WI38 (cell line): ENCODE data around the gene MAN1A1.
A peak's percentile ranks its signal among the peaks of the same experiment; 100 is the strongest.

Experiments
- H3K4me3 ChIP-seq: 2 replicates; pipeline ENCODE4 v1.5.1; 2011; ENCODE audit warnings: low read depth, mild to moderate bottlenecking, control low read depth, low read length
- TF ChIP-seq, protein P1 (sequence below): IDR thresholded peaks from 2 replicates; pipeline ENCODE4 v1.5.1; 2012; ENCODE audit warnings: low read depth, mild to moderate bottlenecking, control low read depth, low read length

The MAN1A1 gene

DNA sequence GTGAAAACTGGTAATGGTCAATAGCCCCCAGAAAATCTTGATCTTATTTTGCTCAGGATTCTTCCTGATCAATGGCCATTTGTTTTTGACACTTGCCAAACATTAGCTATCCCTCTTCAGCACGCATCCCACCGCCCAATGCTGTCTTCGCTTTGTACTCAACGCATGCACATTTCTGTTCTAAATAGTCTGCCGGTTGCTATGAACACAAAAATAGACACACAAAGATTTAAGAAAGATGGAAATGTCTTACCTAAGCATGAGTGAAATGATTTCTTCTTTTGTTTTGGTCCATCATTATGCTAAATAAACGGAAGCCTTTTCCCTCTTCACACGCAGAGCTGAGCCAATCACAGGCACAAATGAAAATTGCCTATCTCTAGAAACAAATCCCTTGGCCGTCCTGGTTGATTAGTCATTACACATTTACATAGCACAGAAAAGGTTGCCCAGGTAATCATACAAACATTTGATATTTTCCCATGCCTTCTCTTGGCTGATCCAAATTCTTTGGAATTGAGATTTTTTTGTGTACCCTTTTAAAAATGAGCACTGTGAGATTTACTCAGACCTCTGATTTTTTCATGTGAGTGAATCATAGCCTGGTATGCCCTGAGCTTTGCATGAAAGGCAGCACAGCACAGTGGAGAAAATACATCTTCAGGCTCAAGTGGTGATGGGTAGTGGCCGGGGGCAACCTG is 200.6 kb downstream of the MAN1A1 start:
- H3K4me3 ChIP-seq = no peak overlapping the region
- TF ChIP-seq, protein P1, sequence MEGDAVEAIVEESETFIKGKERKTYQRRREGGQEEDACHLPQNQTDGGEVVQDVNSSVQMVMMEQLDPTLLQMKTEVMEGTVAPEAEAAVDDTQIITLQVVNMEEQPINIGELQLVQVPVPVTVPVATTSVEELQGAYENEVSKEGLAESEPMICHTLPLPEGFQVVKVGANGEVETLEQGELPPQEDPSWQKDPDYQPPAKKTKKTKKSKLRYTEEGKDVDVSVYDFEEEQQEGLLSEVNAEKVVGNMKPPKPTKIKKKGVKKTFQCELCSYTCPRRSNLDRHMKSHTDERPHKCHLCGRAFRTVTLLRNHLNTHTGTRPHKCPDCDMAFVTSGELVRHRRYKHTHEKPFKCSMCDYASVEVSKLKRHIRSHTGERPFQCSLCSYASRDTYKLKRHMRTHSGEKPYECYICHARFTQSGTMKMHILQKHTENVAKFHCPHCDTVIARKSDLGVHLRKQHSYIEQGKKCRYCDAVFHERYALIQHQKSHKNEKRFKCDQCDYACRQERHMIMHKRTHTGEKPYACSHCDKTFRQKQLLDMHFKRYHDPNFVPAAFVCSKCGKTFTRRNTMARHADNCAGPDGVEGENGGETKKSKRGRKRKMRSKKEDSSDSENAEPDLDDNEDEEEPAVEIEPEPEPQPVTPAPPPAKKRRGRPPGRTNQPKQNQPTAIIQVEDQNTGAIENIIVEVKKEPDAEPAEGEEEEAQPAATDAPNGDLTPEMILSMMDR = no peak

- TF ChIP-seq, protein P1 = peak; percentile 36
- no peak overlapping the region for H3K4me3 ChIP-seq
Measured at GRCh38 chr6:119148098-119148824, 201.3 kb downstream of the MAN1A1 start.

DNA sequence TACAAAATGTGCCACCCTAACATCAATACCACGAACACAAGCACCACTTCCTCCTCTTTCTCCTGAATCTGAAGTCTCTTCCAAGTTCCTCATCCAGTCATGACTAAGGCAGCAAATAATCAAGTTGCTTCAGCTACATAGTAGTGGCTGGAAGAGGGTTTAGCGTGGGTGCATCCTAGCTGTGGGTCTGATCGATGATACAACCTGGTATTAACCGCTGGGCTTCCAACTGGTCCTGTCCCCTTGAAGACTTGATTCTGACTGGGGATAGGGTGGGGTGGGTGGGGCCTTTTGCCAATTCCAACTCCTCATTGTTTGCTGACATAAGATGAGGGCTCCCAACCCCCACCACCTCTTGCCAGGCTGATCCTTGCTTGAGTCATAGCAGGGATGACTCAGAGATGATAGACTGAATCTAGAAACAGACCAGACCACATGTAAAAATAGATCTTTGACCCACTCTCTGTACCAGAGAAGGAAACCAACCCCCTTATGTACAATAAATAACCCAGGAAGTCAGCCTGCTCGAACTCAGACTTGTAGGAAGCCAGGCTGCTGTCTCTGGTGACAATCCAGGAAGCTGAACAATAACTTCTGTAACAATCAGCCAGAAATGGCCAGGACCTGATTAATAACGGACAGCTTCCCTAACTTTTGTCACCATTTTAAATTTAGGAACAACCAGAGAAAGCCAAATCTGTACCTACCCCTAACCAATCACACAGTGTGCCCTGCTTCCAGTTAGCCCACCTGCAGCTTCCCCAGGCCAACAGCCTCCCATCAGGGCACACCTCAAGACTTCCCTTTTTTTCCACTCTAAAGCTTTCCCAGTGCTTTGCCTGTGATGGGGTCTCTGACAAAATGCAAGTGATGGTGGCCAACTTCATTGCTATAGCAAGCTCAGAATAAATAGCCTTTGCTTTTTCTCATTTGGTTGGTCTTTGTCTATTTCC is 202.2 kb downstream of the MAN1A1 start:
- H3K4me3 ChIP-seq = peak overlapping the region; percentile 32
- TF ChIP-seq, protein P1 = no peak

DNA sequence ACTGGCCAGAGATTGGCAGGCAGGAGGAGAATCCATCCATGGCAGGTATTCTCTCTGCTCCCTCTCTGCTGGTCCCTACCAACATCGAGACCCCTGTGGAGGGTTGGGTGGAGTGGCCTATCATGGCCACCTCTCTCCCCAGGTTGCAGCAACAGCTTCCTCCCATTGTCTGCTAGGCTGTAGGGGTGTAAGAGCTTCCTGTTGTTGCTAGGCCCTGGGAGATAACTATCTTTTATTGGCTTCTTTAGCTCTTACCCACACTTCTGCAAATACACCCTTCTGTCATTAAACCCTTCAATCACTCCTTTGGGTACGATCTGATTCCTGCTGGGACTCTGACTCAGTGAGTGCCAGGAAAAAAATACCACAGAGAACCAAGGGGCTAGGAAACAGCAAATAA is 204.4 kb downstream of the MAN1A1 start:
- no peak overlapping the region for H3K4me3 ChIP-seq
- TF ChIP-seq, protein P1 = no peak

DNA sequence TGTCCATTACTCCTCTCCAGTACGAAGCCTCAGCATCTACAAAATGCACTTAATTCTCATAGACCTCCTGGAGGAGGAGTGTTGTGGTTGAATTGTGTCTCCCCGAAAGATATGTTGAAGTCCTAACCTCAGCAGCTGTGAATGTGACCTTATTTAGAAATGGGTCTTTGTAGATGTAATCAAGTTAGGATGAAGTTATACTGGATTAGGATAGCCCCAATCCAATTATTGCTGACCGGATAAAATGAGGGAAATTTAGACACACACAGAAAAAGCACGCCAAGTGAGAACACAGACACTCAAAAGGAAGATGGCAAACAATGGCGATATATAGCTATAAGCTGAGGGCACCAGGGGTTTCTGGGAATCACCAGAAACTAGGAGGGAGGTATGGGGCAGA is 206.9 kb downstream of the MAN1A1 start:
- no peak overlapping the region for H3K4me3 ChIP-seq
- TF ChIP-seq, protein P1 = no peak

- H3K4me3 ChIP-seq = no peak overlapping the region
- TF ChIP-seq, protein P1 = no peak
Measured at GRCh38 chr6:119142041-119142440, 207.5 kb downstream of the MAN1A1 start.
